GM21526 (cell line): ENCODE measurements around the gene EHBP1.

Experiments used
- ATAC-seq: cut with Tn5 transposase; IDR thresholded peaks from one replicate; pipeline ENCODE4 v1.9.1; 2021; ENCODE audit warnings: moderate library complexity; ENCODE audit not compliant: unreplicated experiment, low FRiP score

EHBP1 gene

GRCh38 chr2:62812921-62813825, 107.7 kb downstream of the EHBP1 start:
- ATAC-seq = no peak

- ATAC-seq = no peak
Measured at GRCh38 chr2:62814123-62814522, 108.6 kb downstream of the EHBP1 start.

GRCh38 chr2:62817348-62817747, 111.8 kb downstream of the EHBP1 start:
- ATAC-seq = no peak

GRCh38 chr2:62817995-62818713, 112.6 kb downstream of the EHBP1 start:
- ATAC-seq = no peak

- no peak for ATAC-seq
Measured at GRCh38 chr2:62822549-62822948, 117.0 kb downstream of the EHBP1 start.

- no peak for ATAC-seq
Measured at GRCh38 chr2:62824388-62824787, 118.9 kb downstream of the EHBP1 start.

- ATAC-seq = no peak
Measured at GRCh38 chr2:62826141-62826540, 120.6 kb downstream of the EHBP1 start.

GRCh38 chr2:62826953-62827675, 121.6 kb downstream of the EHBP1 start:
- no peak for ATAC-seq

GRCh38 chr2:62831729-62832128, 126.2 kb downstream of the EHBP1 start:
- ATAC-seq = no peak

GRCh38 chr2:62844311-62845090, 139.0 kb downstream of the EHBP1 start:
- no peak for ATAC-seq

- no peak for ATAC-seq
Measured at GRCh38 chr2:62845256-62845655, 139.7 kb downstream of the EHBP1 start.

GRCh38 chr2:62852254-62852653, 146.7 kb downstream of the EHBP1 start:
- ATAC-seq = no peak

- ATAC-seq = no peak
Measured at GRCh38 chr2:62854600-62855514, 149.3 kb downstream of the EHBP1 start.

GRCh38 chr2:62856228-62857040, 150.9 kb downstream of the EHBP1 start:
- no peak for ATAC-seq

GRCh38 chr2:62857139-62857931, 151.8 kb downstream of the EHBP1 start:
- no peak for ATAC-seq

- ATAC-seq = no peak
Measured at GRCh38 chr2:62858231-62858832, 152.8 kb downstream of the EHBP1 start.

GRCh38 chr2:62868947-62869346, 163.4 kb downstream of the EHBP1 start:
- no peak for ATAC-seq
